ENCODE data around the gene NTHL1. TPM values are rescaled to one million over a fixed set of nuclear protein-coding genes. Genes with fewer than 3 reads are reported as not detected.

NTHL1 gene
- total and polyA plus RNA-seq, 2 donors (not counting 3 experiments of a cell fraction or from before 2014, with no cell fraction given) = 39.8 to 65.8 TPM

- Histone ChIP-seq H3K36me3 (ENCODE audit: control insufficient read depth in 2 of 2, extremely low read depth in 1 of 2, insufficient read depth in 2 of 2, low read length in 2 of 2) (peaks cover 0 to 7% of the 10 kb centered on the region in 2 experiments), H3K9me3 (replicated peaks; ENCODE audit: control insufficient read depth, insufficient read depth, low read length) (no peaks in the 10 kb centered on the region), H3K4me2 (ENCODE audit: insufficient read depth, low read length) (no peak overlapping the region), H3K27ac (ENCODE audit: insufficient read depth, low read depth, low read length) (no peak overlapping the region), H2AFZ (ENCODE audit: low read depth, low read length) (no peak overlapping the region), H4K20me1 (replicated peaks; ENCODE audit: control insufficient read depth, extremely low read depth, insufficient read depth, low read length) (no peaks in the 10 kb centered on the region), H3K9ac (replicated peaks; ENCODE audit: extremely low read depth, insufficient read depth, low read length) (no peak overlapping the region), H3K4me3 (replicated peaks in 1 of 3; ENCODE audit: insufficient read depth in 1 of 3, low read depth in 1 of 3, low read length in 3 of 3) (no peak overlapping the region), H3K27me3 (ENCODE audit: control insufficient read depth in 2 of 2, insufficient read depth in 2 of 2, low read length in 2 of 2) (peaks cover 23 to 24% of the 10 kb centered on the region in 2 experiments), H3K4me1 (ENCODE audit: control insufficient read depth, extremely low read depth, insufficient read depth, low read length) (peaks cover 7% of the 10 kb centered on the region), H3K9me1 (replicated peaks; ENCODE audit: control insufficient read depth, extremely low read depth, insufficient read depth, low read length) (no peaks in the 10 kb centered on the region), H3K79me2 (ENCODE audit: control insufficient read depth, insufficient read depth, low read length) (no peaks in the 10 kb centered on the region)
- TF ChIP-seq POLR2A (IDR thresholded peaks at IDR 0.05; ENCODE audit: low read depth, low read length) (no peak), CTCF (IDR thresholded peaks at IDR 0.05; ENCODE audit: extremely low read depth in 1 of 2, insufficient read depth in 1 of 2, low read depth in 1 of 2, low read length in 2 of 2) (no peak), JUN (IDR thresholded peaks at IDR 0.05; ENCODE audit: borderline replicate concordance, insufficient read depth, insufficient read length, low read depth) (no peak), FOS (IDR thresholded peaks at IDR 0.05; ENCODE audit: borderline replicate concordance, insufficient read depth, low read length) (no peak), EZH2 (IDR thresholded peaks at IDR 0.05; ENCODE audit: borderline replicate concordance, low read depth, low read length, severe bottlenecking) (peak; percentile 87), POLR2AphosphoS5 (IDR thresholded peaks at IDR 0.05; ENCODE audit: insufficient read depth, low read depth, low read length) (no peak), MYC (IDR thresholded peaks at IDR 0.05; ENCODE audit: low read depth, low read length) (no peak)
- TF ChIP-seq, protein P1, sequence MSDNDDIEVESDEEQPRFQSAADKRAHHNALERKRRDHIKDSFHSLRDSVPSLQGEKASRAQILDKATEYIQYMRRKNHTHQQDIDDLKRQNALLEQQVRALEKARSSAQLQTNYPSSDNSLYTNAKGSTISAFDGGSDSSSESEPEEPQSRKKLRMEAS (IDR thresholded peaks at IDR 0.05; ENCODE audit: insufficient read depth, insufficient read length) = no peak
- intact Hi-C loops (cut with micrococcal nuclease) (no loop called here), dilution Hi-C loops (cut with MboI; ENCODE audit: extremely low pct_ligation_motif_present, low sequenced_read_pairs) (no loop called here)
- DNase-seq (ENCODE audit: low read depth, low spot score) = no peak
- no peak for FAIRE-seq
- no TSS peak for BruUV-seq (replicated peaks)
- ChIA-PET CTCF (interaction anchor here (2.5 to 3.9 kb wide), 2 partner anchors 12 to 150 kb away, joined by 9 to 23 read pairs; no protein-coding TSS in a partner anchor), POLR2A (no interaction called here)
Observed at GRCh38 chr16:1990351-1991134, 57.1 kb downstream of the NTHL1 start.

All from endothelial cell of umbilical vein (primary cell).